Liver (tissue), 3 donors: ENCODE data around the gene TMCO1.

Experiments
- MAX ChIP-seq: IDR thresholded peaks from 2 replicates; pipeline ENCODE4 v1.6.1; 2016; ENCODE audit warnings: antibody characterized with exemption
- RXRA ChIP-seq, 2 donors: IDR thresholded peaks; 2 replicates each; pipeline ENCODE4 v1.6.1; 2017 to 2018; ENCODE audit warnings: antibody characterized with exemption in 2 of 2, mild to moderate bottlenecking in 1 of 2
- TAF1 ChIP-seq: conservative IDR thresholded peaks from 2 replicates; pipeline ENCODE4 v1.6.1; 2016; ENCODE audit warnings: antibody characterized with exemption, mild to moderate bottlenecking
- YY1 ChIP-seq: IDR thresholded peaks from 2 replicates; pipeline ENCODE4 v1.6.1; 2016; ENCODE audit warnings: antibody characterized with exemption, mild to moderate bottlenecking
- TF ChIP-seq, protein P1 (sequence below): IDR thresholded peaks from 2 replicates; pipeline ENCODE4 v1.6.1; 2016; ENCODE audit warnings: antibody characterized with exemption, mild to moderate bottlenecking
- TF ChIP-seq, protein P2 (sequence below): fragments of 150-350 bp; IDR thresholded peaks from 2 replicates; pipeline ENCODE4 v1.5.1; 2017; ENCODE audit warnings: improper control_type of control experiment, low read depth, low read length; ENCODE audit not compliant: missing input control
- donor health status: healthy.
- donor health status: healthy.

DNA sequence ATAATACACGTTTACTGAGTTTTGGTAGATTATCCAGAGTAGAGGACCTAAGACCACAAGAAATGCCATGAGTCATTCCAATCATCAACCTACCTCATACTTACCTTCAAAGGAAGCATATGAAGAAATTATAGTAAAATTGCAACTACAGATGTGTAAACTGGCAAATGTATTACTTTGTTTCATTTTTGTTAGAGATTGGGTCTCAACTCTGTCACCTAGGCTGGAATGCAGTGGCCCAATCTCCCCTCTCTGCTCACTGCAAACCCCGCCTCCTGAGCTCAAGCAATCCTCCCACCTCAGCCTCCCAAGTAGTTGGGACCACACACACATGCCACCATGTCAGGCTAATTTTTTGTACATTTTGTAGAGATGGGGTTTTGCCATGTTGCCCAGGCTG, 5.2 kb downstream of the TMCO1 start:
- TF ChIP-seq, protein P1, sequence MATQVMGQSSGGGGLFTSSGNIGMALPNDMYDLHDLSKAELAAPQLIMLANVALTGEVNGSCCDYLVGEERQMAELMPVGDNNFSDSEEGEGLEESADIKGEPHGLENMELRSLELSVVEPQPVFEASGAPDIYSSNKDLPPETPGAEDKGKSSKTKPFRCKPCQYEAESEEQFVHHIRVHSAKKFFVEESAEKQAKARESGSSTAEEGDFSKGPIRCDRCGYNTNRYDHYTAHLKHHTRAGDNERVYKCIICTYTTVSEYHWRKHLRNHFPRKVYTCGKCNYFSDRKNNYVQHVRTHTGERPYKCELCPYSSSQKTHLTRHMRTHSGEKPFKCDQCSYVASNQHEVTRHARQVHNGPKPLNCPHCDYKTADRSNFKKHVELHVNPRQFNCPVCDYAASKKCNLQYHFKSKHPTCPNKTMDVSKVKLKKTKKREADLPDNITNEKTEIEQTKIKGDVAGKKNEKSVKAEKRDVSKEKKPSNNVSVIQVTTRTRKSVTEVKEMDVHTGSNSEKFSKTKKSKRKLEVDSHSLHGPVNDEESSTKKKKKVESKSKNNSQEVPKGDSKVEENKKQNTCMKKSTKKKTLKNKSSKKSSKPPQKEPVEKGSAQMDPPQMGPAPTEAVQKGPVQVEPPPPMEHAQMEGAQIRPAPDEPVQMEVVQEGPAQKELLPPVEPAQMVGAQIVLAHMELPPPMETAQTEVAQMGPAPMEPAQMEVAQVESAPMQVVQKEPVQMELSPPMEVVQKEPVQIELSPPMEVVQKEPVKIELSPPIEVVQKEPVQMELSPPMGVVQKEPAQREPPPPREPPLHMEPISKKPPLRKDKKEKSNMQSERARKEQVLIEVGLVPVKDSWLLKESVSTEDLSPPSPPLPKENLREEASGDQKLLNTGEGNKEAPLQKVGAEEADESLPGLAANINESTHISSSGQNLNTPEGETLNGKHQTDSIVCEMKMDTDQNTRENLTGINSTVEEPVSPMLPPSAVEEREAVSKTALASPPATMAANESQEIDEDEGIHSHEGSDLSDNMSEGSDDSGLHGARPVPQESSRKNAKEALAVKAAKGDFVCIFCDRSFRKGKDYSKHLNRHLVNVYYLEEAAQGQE: no peak
- TF ChIP-seq, protein P2, sequence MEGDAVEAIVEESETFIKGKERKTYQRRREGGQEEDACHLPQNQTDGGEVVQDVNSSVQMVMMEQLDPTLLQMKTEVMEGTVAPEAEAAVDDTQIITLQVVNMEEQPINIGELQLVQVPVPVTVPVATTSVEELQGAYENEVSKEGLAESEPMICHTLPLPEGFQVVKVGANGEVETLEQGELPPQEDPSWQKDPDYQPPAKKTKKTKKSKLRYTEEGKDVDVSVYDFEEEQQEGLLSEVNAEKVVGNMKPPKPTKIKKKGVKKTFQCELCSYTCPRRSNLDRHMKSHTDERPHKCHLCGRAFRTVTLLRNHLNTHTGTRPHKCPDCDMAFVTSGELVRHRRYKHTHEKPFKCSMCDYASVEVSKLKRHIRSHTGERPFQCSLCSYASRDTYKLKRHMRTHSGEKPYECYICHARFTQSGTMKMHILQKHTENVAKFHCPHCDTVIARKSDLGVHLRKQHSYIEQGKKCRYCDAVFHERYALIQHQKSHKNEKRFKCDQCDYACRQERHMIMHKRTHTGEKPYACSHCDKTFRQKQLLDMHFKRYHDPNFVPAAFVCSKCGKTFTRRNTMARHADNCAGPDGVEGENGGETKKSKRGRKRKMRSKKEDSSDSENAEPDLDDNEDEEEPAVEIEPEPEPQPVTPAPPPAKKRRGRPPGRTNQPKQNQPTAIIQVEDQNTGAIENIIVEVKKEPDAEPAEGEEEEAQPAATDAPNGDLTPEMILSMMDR: no peak
- no peak for TF ChIP-seq MAX
- TF ChIP-seq RXRA (IDR thresholded peaks at IDR 0.05): no peak
- no peak for TF ChIP-seq YY1
- no peak for TF ChIP-seq TAF1
